ENCODE data around the gene NRDE2. TPM values are rescaled to one million over a fixed set of nuclear protein-coding genes. Genes with fewer than 3 reads are reported as not detected.

Gene NRDE2
- total and polyA plus RNA-seq, 7 donors, result 5.8 to 21.8 (median 11.0) TPM

DNA sequence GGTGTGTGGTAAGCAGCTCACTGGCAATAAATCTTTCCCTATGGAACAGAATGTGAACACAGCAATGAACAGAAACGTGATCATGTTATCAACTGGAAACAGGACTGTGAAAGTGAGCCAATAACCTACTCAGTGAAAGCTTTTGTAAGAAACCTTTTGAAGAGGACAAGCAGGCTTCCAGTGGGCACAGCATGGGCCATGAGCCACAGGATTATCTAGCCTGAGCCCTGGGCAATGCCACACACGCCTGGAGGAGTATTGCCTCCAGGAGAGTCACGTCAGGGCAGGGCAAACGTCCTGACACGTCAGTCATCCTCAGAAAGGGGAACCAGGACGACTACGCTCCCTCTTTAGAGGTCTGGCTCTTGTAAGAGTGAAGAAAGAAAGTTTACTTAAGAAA is 32.3 kb downstream of the NRDE2 start:
- TF ChIP-seq, protein P1, sequence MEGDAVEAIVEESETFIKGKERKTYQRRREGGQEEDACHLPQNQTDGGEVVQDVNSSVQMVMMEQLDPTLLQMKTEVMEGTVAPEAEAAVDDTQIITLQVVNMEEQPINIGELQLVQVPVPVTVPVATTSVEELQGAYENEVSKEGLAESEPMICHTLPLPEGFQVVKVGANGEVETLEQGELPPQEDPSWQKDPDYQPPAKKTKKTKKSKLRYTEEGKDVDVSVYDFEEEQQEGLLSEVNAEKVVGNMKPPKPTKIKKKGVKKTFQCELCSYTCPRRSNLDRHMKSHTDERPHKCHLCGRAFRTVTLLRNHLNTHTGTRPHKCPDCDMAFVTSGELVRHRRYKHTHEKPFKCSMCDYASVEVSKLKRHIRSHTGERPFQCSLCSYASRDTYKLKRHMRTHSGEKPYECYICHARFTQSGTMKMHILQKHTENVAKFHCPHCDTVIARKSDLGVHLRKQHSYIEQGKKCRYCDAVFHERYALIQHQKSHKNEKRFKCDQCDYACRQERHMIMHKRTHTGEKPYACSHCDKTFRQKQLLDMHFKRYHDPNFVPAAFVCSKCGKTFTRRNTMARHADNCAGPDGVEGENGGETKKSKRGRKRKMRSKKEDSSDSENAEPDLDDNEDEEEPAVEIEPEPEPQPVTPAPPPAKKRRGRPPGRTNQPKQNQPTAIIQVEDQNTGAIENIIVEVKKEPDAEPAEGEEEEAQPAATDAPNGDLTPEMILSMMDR (IDR thresholded peaks at IDR 0.05), result no peak
- no peaks in the 10 kb centered on the region for H3K9me3 ChIP-seq
- WGBS, 3 donors, result 27 to 40% (median 30%) methylated on average over 7 of the region's 7 CpGs
- H3K4me3 ChIP-seq, result peak overlapping the region; percentile 13
- intact Hi-C loops (cut with DNase I), result loop anchor here in 1 of 2 donors (2.0 kb wide), 1 partner anchor 461 kb away; no protein-coding TSS in a partner anchor
- peak overlapping the region; percentile 73 for H3K27ac ChIP-seq
- DNase-seq, result peak; percentile 65 to 88
- H3K36me3 ChIP-seq (ENCODE audit: insufficient read depth in 1 of 2, low read depth in 1 of 2), result peaks cover 11 to 60% of the 10 kb centered on the region in 2 donors
- no peaks in the 10 kb centered on the region for H3K27me3 ChIP-seq (ENCODE audit: insufficient read depth in 3 of 3, low read length in 2 of 3)
- H3K4me1 ChIP-seq, result peaks cover 34% of the 10 kb centered on the region
- ATAC-seq, result peak; percentile 90 to 94 (median 92)

DNA sequence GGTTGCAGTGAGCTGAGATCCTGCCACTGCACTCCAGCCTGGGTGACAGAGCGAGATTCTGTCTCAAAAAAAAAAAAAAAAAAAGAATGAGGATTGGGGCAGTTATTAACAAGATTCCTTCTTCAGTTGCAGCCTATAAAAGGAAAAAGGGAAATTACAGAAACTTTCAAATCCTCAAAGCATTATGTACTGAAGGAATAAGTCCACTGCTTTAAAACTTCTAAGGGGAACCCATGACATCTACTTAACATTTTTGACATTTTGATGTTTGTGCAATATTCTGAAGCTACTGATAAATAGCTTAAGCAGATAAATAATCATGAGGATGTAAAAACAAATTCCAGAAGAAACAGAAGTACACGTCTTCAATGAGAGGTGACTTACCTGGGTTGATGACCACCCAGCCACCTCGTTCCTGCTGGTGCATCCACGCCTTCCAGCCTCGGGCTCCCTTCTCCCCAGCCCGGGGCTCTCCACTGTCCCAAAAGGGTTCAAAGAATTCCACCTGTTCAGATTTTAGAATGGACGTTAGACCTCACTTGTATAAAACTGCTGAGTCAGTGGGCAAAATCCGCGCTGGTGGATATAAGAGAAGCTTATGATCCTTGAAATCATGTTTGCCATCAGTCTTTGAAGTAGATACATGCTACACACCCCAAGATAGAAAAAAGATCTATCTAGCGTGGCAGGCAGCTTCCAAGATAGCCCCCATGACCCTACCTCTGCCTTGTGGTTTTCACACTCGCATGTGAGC is 33.7 kb downstream of the NRDE2 start:
- intact Hi-C loops (cut with DNase I), result loop anchor here in 1 of 2 donors (2.0 kb wide), 1 partner anchor 463 kb away; no protein-coding TSS in a partner anchor
- H3K36me3 ChIP-seq (ENCODE audit: insufficient read depth in 1 of 2, low read depth in 1 of 2), result peaks cover 12 to 60% of the 10 kb centered on the region in 2 donors
- H3K4me3 ChIP-seq, result no peak overlapping the region
- WGBS, 3 donors, result 90 to 94% (median 91%) methylated on average over 11 of the region's 11 CpGs
- H3K4me1 ChIP-seq, result peaks cover 34% of the 10 kb centered on the region
- no peaks in the 10 kb centered on the region for H3K27me3 ChIP-seq (ENCODE audit: insufficient read depth in 3 of 3, low read length in 2 of 3)
- DNase-seq (no peak), ATAC-seq (no peak)
- H3K9me3 ChIP-seq, result no peaks in the 10 kb centered on the region
- TF ChIP-seq, protein P1 (IDR thresholded peaks at IDR 0.05), result no peak
- H3K27ac ChIP-seq, result peak overlapping the region; percentile 73

GRCh38 chr14:90296641-90297040 is 35.1 kb downstream of the NRDE2 start:
- H3K27ac ChIP-seq, result no peak overlapping the region
- H3K4me3 ChIP-seq, result no peak overlapping the region
- 94 to 95% (median 95%) methylated on average over 7 of the region's 7 CpGs for WGBS, 3 donors
- intact Hi-C loops (cut with DNase I), result no loop called here
- TF ChIP-seq, protein P1 (IDR thresholded peaks at IDR 0.05), result no peak
- H3K4me1 ChIP-seq, result peaks cover 28% of the 10 kb centered on the region
- DNase-seq, result no peak
- H3K27me3 ChIP-seq (ENCODE audit: insufficient read depth in 3 of 3, low read length in 2 of 3), result no peaks in the 10 kb centered on the region
- peaks cover 7 to 69% of the 10 kb centered on the region in 2 donors for H3K36me3 ChIP-seq (ENCODE audit: insufficient read depth in 1 of 2, low read depth in 1 of 2)
- no peak for ATAC-seq
- no peaks in the 10 kb centered on the region for H3K9me3 ChIP-seq

GRCh38 chr14:90295870-90296516 is 35.7 kb downstream of the NRDE2 start:
- 85 to 94% (median 89%) methylated on average over 5 of the region's 5 CpGs for WGBS, 3 donors
- ATAC-seq (no peak), DNase-seq (no peak)
- no peaks in the 10 kb centered on the region for H3K9me3 ChIP-seq
- intact Hi-C loops (cut with DNase I), result no loop called here
- peaks cover 22% of the 10 kb centered on the region for H3K4me1 ChIP-seq
- H3K36me3 ChIP-seq (ENCODE audit: insufficient read depth in 1 of 2, low read depth in 1 of 2), result peaks cover 7 to 75% of the 10 kb centered on the region in 2 donors
- H3K27me3 ChIP-seq (ENCODE audit: insufficient read depth in 3 of 3, low read length in 2 of 3), result no peaks in the 10 kb centered on the region
- no peak overlapping the region for H3K27ac ChIP-seq
- TF ChIP-seq, protein P1 (IDR thresholded peaks at IDR 0.05), result no peak
- no peak overlapping the region for H3K4me3 ChIP-seq

All from psoas muscle (tissue), 8 donors.